ENCODE results near the gene APOC4. TPM values are rescaled to one million over a fixed set of nuclear protein-coding genes. Genes with fewer than 3 reads are reported as not detected.
"Not testable (repeated sequence)": the region's sequence is repeated elsewhere in the genome, so short reads cannot be mapped to it uniquely, and the experiment has no call there.

APOC4 gene
- total and polyA plus RNA-seq, 9 donors: not detected

DNA sequence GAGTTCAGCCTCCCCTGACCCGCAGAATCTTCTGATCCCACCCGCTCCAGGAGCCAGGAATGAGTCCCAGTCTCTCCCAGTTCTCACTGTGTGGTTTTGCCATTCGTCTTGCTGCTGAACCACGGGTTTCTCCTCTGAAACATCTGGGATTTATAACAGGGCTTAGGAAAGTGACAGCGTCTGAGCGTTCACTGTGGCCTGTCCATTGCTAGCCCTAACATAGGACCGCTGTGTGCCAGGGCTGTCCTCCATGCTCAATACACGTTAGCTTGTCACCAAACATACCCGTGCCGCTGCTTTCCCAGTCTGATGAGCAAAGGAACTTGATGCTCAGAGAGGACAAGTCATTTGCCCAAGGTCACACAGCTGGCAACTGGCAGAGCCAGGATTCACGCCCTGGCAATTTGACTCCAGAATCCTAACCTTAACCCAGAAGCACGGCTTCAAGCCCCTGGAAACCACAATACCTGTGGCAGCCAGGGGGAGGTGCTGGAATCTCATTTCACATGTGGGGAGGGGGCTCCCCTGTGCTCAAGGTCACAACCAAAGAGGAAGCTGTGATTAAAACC, 37.5 kb upstream of the APOC4 start:
- 52% methylated on average over 10 of the region's 12 CpGs for WGBS (ENCODE audit: insufficient coverage)
- H3K4me3 ChIP-seq (ENCODE audit: low read length): no peak overlapping the region

DNA sequence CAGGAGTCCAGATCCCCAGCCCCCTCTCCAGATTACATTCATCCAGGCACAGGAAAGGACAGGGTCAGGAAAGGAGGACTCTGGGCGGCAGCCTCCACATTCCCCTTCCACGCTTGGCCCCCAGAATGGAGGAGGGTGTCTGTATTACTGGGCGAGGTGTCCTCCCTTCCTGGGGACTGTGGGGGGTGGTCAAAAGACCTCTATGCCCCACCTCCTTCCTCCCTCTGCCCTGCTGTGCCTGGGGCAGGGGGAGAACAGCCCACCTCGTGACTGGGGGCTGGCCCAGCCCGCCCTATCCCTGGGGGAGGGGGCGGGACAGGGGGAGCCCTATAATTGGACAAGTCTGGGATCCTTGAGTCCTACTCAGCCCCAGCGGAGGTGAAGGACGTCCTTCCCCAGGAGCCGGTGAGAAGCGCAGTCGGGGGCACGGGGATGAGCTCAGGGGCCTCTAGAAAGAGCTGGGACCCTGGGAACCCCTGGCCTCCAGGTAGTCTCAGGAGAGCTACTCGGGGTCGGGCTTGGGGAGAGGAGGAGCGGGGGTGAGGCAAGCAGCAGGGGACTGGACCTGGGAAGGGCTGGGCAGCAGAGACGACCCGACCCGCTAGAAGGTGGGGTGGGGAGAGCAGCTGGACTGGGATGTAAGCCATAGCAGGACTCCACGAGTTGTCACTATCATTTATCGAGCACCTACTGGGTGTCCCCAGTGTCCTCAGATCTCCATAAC, 36.4 kb upstream of the APOC4 start, which contains the start of gene APOE:
TSS of gene APOE (plus strand) at position 360 of the 724 bp plus-strand sequence. CDS start 829 bp downstream, outside the sequence.
- H3K4me3 ChIP-seq (ENCODE audit: low read length): peak within 1 kb of the TSS; percentile 34
- DNase-seq: no peak
- H3K4me1 ChIP-seq (ENCODE audit: control insufficient read depth, insufficient read depth, low read length): peaks cover 32% of the 10 kb centered on the region
- peaks cover 24% of the 10 kb centered on the region for H3K36me3 ChIP-seq (ENCODE audit: control insufficient read depth, insufficient read depth, low read length)
- under 1% methylated on average over 15 of the region's 20 CpGs for WGBS (ENCODE audit: insufficient coverage)
- peak within 1 kb of the TSS; percentile 3 for H3K27ac ChIP-seq (ENCODE audit: low read length)
- H3K27me3 ChIP-seq (ENCODE audit: control insufficient read depth, insufficient read depth, low read length): peaks cover 22% of the 10 kb centered on the region
- no peaks in the 10 kb centered on the region for H3K9me3 ChIP-seq (replicated peaks; ENCODE audit: control insufficient read depth, low read depth, low read length)

More for the DNA sequence above, 37.5 kb upstream of the APOC4 start:
- peaks cover 22% of the 10 kb centered on the region for H3K27me3 ChIP-seq (ENCODE audit: control insufficient read depth, insufficient read depth, low read length)
- DNase-seq: no peak
- peaks cover 32% of the 10 kb centered on the region for H3K36me3 ChIP-seq (ENCODE audit: control insufficient read depth, insufficient read depth, low read length)
- H3K27ac ChIP-seq (ENCODE audit: low read length): no peak overlapping the region
- no peaks in the 10 kb centered on the region for H3K9me3 ChIP-seq (replicated peaks; ENCODE audit: control insufficient read depth, low read depth, low read length)
- peaks cover 27% of the 10 kb centered on the region for H3K4me1 ChIP-seq (ENCODE audit: control insufficient read depth, insufficient read depth, low read length)

DNA sequence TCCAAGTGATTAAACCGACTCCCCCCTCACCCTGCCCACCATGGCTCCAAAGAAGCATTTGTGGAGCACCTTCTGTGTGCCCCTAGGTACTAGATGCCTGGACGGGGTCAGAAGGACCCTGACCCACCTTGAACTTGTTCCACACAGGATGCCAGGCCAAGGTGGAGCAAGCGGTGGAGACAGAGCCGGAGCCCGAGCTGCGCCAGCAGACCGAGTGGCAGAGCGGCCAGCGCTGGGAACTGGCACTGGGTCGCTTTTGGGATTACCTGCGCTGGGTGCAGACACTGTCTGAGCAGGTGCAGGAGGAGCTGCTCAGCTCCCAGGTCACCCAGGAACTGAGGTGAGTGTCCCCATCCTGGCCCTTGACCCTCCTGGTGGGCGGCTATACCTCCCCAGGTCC, 34.4 kb upstream of the APOC4 start:
- WGBS (ENCODE audit: insufficient coverage): 91% methylated on average over 11 of the region's 12 CpGs
- peaks cover 52% of the 10 kb centered on the region for H3K4me1 ChIP-seq (ENCODE audit: control insufficient read depth, insufficient read depth, low read length)

DNA sequence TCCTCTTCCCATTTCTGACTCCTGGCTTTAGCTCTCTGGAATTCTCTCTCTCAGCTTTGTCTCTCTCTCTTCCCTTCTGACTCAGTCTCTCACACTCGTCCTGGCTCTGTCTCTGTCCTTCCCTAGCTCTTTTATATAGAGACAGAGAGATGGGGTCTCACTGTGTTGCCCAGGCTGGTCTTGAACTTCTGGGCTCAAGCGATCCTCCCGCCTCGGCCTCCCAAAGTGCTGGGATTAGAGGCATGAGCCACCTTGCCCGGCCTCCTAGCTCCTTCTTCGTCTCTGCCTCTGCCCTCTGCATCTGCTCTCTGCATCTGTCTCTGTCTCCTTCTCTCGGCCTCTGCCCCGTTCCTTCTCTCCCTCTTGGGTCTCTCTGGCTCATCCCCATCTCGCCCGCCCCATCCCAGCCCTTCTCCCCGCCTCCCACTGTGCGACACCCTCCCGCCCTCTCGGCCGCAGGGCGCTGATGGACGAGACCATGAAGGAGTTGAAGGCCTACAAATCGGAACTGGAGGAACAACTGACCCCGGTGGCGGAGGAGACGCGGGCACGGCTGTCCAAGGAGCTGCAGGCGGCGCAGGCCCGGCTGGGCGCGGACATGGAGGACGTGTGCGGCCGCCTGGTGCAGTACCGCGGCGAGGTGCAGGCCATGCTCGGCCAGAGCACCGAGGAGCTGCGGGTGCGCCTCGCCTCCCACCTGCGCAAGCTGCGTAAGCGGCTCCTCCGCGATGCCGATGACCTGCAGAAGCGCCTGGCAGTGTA, 33.8 kb upstream of the APOC4 start:
- no peak for DNase-seq
- no peaks in the 10 kb centered on the region for H3K9me3 ChIP-seq (replicated peaks; ENCODE audit: control insufficient read depth, low read depth, low read length)
- peaks cover 59% of the 10 kb centered on the region for H3K4me1 ChIP-seq (ENCODE audit: control insufficient read depth, insufficient read depth, low read length)
- peaks cover under 1% of the 10 kb centered on the region for H3K36me3 ChIP-seq (ENCODE audit: control insufficient read depth, insufficient read depth, low read length)
- WGBS (ENCODE audit: insufficient coverage): 92% methylated on average over 40 of the region's 46 CpGs
- no peak overlapping the region for H3K4me3 ChIP-seq (ENCODE audit: low read length)
- H3K27ac ChIP-seq (ENCODE audit: low read length): no peak overlapping the region
- peaks cover 22% of the 10 kb centered on the region for H3K27me3 ChIP-seq (ENCODE audit: control insufficient read depth, insufficient read depth, low read length)

More for the DNA sequence above, 34.4 kb upstream of the APOC4 start:
- Histone ChIP-seq H3K27ac (ENCODE audit: low read length) (no peak overlapping the region), H3K4me3 (ENCODE audit: low read length) (no peak overlapping the region), H3K9me3 (replicated peaks; ENCODE audit: control insufficient read depth, low read depth, low read length) (no peaks in the 10 kb centered on the region), H3K27me3 (ENCODE audit: control insufficient read depth, insufficient read depth, low read length) (peaks cover 22% of the 10 kb centered on the region), H3K36me3 (ENCODE audit: control insufficient read depth, insufficient read depth, low read length) (peaks cover 7% of the 10 kb centered on the region)
- no peak for DNase-seq

DNA sequence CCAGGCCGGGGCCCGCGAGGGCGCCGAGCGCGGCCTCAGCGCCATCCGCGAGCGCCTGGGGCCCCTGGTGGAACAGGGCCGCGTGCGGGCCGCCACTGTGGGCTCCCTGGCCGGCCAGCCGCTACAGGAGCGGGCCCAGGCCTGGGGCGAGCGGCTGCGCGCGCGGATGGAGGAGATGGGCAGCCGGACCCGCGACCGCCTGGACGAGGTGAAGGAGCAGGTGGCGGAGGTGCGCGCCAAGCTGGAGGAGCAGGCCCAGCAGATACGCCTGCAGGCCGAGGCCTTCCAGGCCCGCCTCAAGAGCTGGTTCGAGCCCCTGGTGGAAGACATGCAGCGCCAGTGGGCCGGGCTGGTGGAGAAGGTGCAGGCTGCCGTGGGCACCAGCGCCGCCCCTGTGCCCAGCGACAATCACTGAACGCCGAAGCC, 33.2 kb upstream of the APOC4 start:
- peaks cover 22% of the 10 kb centered on the region for H3K27me3 ChIP-seq (ENCODE audit: control insufficient read depth, insufficient read depth, low read length)
- no peaks in the 10 kb centered on the region for H3K36me3 ChIP-seq (ENCODE audit: control insufficient read depth, insufficient read depth, low read length)
- DNase-seq: no peak
- H3K9me3 ChIP-seq (replicated peaks; ENCODE audit: control insufficient read depth, low read depth, low read length): no peaks in the 10 kb centered on the region
- H3K27ac ChIP-seq (ENCODE audit: low read length): no peak overlapping the region
- WGBS (ENCODE audit: insufficient coverage): 95% methylated on average over 44 of the region's 44 CpGs
- H3K4me1 ChIP-seq (ENCODE audit: control insufficient read depth, insufficient read depth, low read length): peaks cover 61% of the 10 kb centered on the region
- no peak overlapping the region for H3K4me3 ChIP-seq (ENCODE audit: low read length)

DNA sequence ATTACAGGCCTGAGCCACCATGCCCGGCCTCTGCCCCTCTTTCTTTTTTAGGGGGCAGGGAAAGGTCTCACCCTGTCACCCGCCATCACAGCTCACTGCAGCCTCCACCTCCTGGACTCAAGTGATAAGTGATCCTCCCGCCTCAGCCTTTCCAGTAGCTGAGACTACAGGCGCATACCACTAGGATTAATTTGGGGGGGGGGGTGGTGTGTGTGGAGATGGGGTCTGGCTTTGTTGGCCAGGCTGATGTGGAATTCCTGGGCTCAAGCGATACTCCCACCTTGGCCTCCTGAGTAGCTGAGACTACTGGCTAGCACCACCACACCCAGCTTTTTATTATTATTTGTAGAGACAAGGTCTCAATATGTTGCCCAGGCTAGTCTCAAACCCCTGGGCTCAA, 32.3 kb upstream of the APOC4 start:
- no peaks in the 10 kb centered on the region for H3K9me3 ChIP-seq (replicated peaks; ENCODE audit: control insufficient read depth, low read depth, low read length)
- no peak for DNase-seq
- H3K36me3 ChIP-seq (ENCODE audit: control insufficient read depth, insufficient read depth, low read length): no peaks in the 10 kb centered on the region
- peaks cover 17% of the 10 kb centered on the region for H3K27me3 ChIP-seq (ENCODE audit: control insufficient read depth, insufficient read depth, low read length)
- no peak overlapping the region for H3K4me3 ChIP-seq (ENCODE audit: low read length)
- no CpG with 5 or more reads among the region's 5 CpGs for WGBS (ENCODE audit: insufficient coverage)
- H3K4me1 ChIP-seq (ENCODE audit: control insufficient read depth, insufficient read depth, low read length): peaks cover 63% of the 10 kb centered on the region
- H3K27ac ChIP-seq (ENCODE audit: low read length): no peak overlapping the region

DNA sequence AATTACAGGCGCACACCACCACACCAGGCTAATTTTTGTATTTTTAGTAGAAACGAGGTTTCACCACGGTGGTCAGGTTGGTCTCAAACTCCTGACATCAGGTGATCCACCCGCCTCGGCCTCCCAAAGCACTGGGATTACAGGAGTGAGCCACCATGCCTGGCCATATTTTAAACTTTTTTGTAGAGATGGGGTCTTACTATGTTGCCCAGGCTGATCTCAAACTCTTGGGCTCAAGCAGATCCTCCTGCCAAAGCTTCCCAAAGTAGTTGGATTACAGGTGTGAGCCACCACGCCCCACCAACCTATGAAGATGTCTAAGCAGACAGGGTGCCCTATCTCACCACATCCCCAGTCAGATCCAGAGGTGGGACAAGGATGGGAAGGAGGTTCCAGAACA, 30.1 kb upstream of the APOC4 start:
- not testable (repeated sequence) for H3K36me3 ChIP-seq (ENCODE audit: control insufficient read depth, insufficient read depth, low read length); DNase-seq; H3K9me3 ChIP-seq (replicated peaks; ENCODE audit: control insufficient read depth, low read depth, low read length); H3K27me3 ChIP-seq (ENCODE audit: control insufficient read depth, insufficient read depth, low read length); H3K4me3 ChIP-seq (ENCODE audit: low read length)
- WGBS (ENCODE audit: insufficient coverage): 90% methylated on average over 3 of the region's 6 CpGs
- H3K27ac ChIP-seq (ENCODE audit: low read length): peak overlapping the region; percentile 55
- H3K4me1 ChIP-seq (ENCODE audit: control insufficient read depth, insufficient read depth, low read length): peaks cover 49% of the 10 kb centered on the region

DNA sequence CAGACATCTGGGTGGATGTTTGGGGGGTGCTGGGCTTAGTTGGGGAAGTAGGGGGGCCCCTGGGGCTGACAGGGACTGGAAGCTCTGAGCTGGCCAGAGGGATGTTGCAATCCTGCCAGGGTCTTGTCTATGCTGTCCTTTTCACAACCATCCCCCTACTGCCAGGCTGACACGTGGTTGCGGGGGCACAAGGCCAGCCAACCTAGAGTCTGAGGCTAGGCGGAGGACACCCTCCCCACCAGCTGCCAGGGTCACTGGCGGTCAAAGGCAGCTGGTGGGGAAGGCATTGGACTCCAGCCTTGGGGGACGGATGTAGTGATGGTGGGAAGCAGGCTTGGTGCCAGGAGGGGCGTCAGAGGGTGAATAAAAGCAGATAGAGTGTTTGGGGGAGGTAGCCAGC, 29.2 kb upstream of the APOC4 start:
- DNase-seq: peak; percentile 90
- H3K4me3 ChIP-seq (ENCODE audit: low read length): no peak overlapping the region
- 37% methylated on average over 3 of the region's 6 CpGs for WGBS (ENCODE audit: insufficient coverage)
- peaks cover 49% of the 10 kb centered on the region for H3K4me1 ChIP-seq (ENCODE audit: control insufficient read depth, insufficient read depth, low read length)
- no peaks in the 10 kb centered on the region for H3K36me3 ChIP-seq (ENCODE audit: control insufficient read depth, insufficient read depth, low read length)
- H3K9me3 ChIP-seq (replicated peaks; ENCODE audit: control insufficient read depth, low read depth, low read length): no peaks in the 10 kb centered on the region
- peak overlapping the region; percentile 52 for H3K27ac ChIP-seq (ENCODE audit: low read length)
- H3K27me3 ChIP-seq (ENCODE audit: control insufficient read depth, insufficient read depth, low read length): no peaks in the 10 kb centered on the region

DNA sequence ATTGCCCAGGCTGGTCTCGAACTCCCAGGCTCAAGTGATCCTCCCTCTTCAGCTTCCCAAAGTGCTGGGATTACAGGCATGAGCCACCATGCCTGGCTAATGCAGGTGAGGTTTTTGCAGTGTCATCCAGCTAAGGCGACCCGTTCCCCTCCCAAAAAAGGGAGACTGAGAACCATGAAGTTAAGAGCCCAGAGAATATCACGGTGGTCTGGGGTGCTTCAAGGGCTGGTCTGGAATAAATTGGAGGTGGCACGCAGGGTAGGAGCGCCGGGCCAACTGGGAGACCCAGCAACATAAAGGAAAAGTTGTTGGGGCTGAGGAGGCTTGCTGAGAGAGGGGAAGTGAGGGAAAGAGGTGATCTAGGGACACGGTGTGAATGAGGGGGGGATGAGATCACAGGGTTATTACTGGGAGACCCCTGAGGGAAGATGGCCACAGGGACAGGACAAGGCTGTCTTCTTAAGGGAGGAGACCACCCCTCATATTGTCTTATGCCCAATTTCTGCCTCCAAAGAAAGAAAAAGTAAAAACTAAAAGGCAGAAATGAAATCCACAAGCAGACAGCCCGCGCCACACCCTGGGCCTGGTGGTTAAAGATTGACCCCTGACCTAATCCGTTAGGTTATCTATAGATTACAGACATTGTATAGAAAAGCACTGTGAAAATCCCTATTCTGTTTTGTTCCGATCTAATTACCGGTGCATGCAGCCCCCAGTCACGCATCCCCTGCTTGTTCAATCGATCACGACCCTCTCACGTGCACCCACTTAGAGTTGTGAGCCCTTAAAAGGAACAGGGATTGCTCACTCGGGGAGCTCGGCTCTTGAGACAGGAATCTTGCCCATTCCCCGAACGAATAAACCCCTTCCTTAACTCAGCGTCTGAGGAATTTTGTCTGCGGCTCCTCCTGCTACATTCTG, 28.3 kb upstream of the APOC4 start:
- H3K9me3 ChIP-seq (replicated peaks; ENCODE audit: control insufficient read depth, low read depth, low read length); H3K27me3 ChIP-seq (ENCODE audit: control insufficient read depth, insufficient read depth, low read length); DNase-seq; H3K4me3 ChIP-seq (ENCODE audit: low read length); H3K27ac ChIP-seq (ENCODE audit: low read length); H3K36me3 ChIP-seq (ENCODE audit: control insufficient read depth, insufficient read depth, low read length): not testable (repeated sequence)
- WGBS (ENCODE audit: insufficient coverage): 62% methylated on average over 9 of the region's 23 CpGs
- H3K4me1 ChIP-seq (ENCODE audit: control insufficient read depth, insufficient read depth, low read length): peaks cover 49% of the 10 kb centered on the region

All from muscle of leg (tissue), 11 donors.